A549 (cell line): ENCODE results near the gene RAD51B. TPM values are rescaled to one million over a fixed set of nuclear protein-coding genes. Genes with fewer than 3 reads are reported as not detected.

Source experiments
- ATAC-seq, 2 experiments: fragments of 200-7000 bp in 1 of 2; fragments of >200 bp in 1 of 2; cut with Nextera tagmentation in 1 of 2; cut with Tn5 transposase in 1 of 2; 3 replicates each; pipeline versions ENCODE4 v1.8.0 to v1.9.1; 2018 to 2020; ENCODE audit warnings: mild to moderate bottlenecking in 1 of 2, moderate library complexity in 1 of 2
- CTCF ChIA-PET: fragments of 300-600 bp; sonication (Branson Sonifier 250); formaldehyde crosslinking; extraction: SDS; loops from one replicate; lab custom pipeline; 2021; ENCODE audit warnings: antibody characterized with exemption, inconsistent platforms; lab: Yijun Ruan, JAX
- POLR2A ChIA-PET: fragments of 350-600 bp; formaldehyde crosslinking; extraction: SDS; loops from one replicate; lab custom pipeline; 2021; ENCODE audit warnings: antibody characterized with exemption, inconsistent platforms; lab: Yijun Ruan, JAX
- DNase-seq, 2 experiments: peaks; one replicate each; pipeline versions ENCODE4 v3.0.0 to v3.0.0-alpha.2; 2011 to 2016; ENCODE audit warnings: low read depth in 1 of 2, low spot score in 1 of 2
- FAIRE-seq: peaks from 2 replicates; lab custom pipeline; 2011; peaks lifted over from hg19 to GRCh38; lab: Jason Lieb, UNC
- H3K27ac ChIP-seq, 2 experiments: fragments of >200 bp; sonication (Bioruptor Twin); formaldehyde crosslinking; 3 replicates each; pipeline ENCODE4 v1.5.1; 2016 to 2017
- H3K4me1 ChIP-seq: fragments of >200 bp; sonication (Bioruptor Twin); formaldehyde crosslinking; 3 replicates; pipeline ENCODE4 v1.6.1; 2016
- H3K4me2 ChIP-seq: fragments of >200 bp; sonication (Bioruptor Twin); formaldehyde crosslinking; 3 replicates; pipeline ENCODE4 v1.6.1; 2016
- H3K4me3 ChIP-seq: fragments of >200 bp; sonication (Bioruptor Twin); formaldehyde crosslinking; 3 replicates; pipeline ENCODE4 v1.5.1; 2016
- H3K9me3 ChIP-seq: fragments of >200 bp; sonication (Bioruptor Twin); formaldehyde crosslinking; 3 replicates; pipeline ENCODE4 v1.6.1; 2016
- BHLHE40 ChIP-seq: IDR thresholded peaks from 2 replicates; pipeline ENCODE4 v1.6.1; 2012; ENCODE audit warnings: low read depth, low read length, inconsistent platforms
- CEBPB ChIP-seq, 2 experiments: fragments of >200 bp in 1 of 2; sonication (Bioruptor Twin) in 1 of 2; formaldehyde crosslinking in 1 of 2; IDR thresholded peaks; 2 replicates each; pipeline ENCODE4 v1.6.1; 2012 to 2016
- HMGXB4 ChIP-seq: fragments of 250-450 bp; sonication (Bioruptor Pico); IDR thresholded peaks from 2 replicates; pipeline ENCODE4 v1.5.0; 2021; ENCODE audit warnings: mild to moderate bottlenecking, moderate library complexity, borderline replicate concordance
- HOXB13 ChIP-seq: fragments of 250-450 bp; sonication (Bioruptor Pico); IDR thresholded peaks from 2 replicates; pipeline ENCODE4 v1.5.0; 2020; ENCODE audit warnings: low read depth, mild to moderate bottlenecking, moderate library complexity
- JUN ChIP-seq, 2 experiments: fragments of >200 bp; sonication (Bioruptor Twin); formaldehyde crosslinking; IDR thresholded peaks; 2 replicates in 1 of 2; 3 replicates in 1 of 2; pipeline ENCODE4 v1.6.1; 2016 to 2017
- NPAS2 ChIP-seq: fragments of 250-450 bp; sonication (Bioruptor Pico); IDR thresholded peaks from 2 replicates; pipeline ENCODE4 v1.8.0; 2022; ENCODE audit warnings: mild to moderate bottlenecking, moderate library complexity, borderline replicate concordance
- POLR2A ChIP-seq: IDR thresholded peaks from 2 replicates; pipeline ENCODE4 v1.6.1; 2012; ENCODE audit warnings: mild to moderate bottlenecking, low read length
- REST ChIP-seq: fragments of 200-600 bp; sonication (generic); IDR thresholded peaks from 2 replicates; pipeline ENCODE4 v1.6.1; 2016; ENCODE audit warnings: antibody characterized with exemption, mild to moderate bottlenecking, moderate library complexity
- SMC3 ChIP-seq: fragments of >200 bp; sonication (Bioruptor Twin); formaldehyde crosslinking; IDR thresholded peaks from 3 replicates; pipeline ENCODE4 v1.6.1; 2018; ENCODE audit warnings: inconsistent platforms
- ZFP36 ChIP-seq: fragments of 450-650 bp; IDR thresholded peaks from 2 replicates; pipeline ENCODE4 v1.6.1; 2014; ENCODE audit warnings: borderline replicate concordance; ENCODE audit not compliant: partially characterized antibody
- ZNF302 ChIP-seq: fragments of 250-450 bp; sonication (Bioruptor Pico); IDR thresholded peaks from 2 replicates; pipeline ENCODE4 v1.9.0; 2021; ENCODE audit warnings: inconsistent platforms, mild to moderate bottlenecking, moderate library complexity
- ZSCAN20 ChIP-seq: fragments of 250-450 bp; sonication (Bioruptor Pico); IDR thresholded peaks from 2 replicates; pipeline ENCODE4 v1.8.0; 2022; ENCODE audit warnings: mild to moderate bottlenecking, moderate library complexity
- WGBS: methylation state at CpG from one replicate; pipeline ENCODE4 v1.1.6; 2017; ENCODE audit errors: missing lambda C conversion rate; 5-methylcytosine and 5-hydroxymethylcytosine counted together
- polyA plus RNA-seq, 4 experiments: library from polyadenylated mRNA; depleted of rRNA in 3 of 4; stranded (reverse); fragments of >200 nt; fragmentation: RNase III in 1 of 4; extraction: RNeasy Plus Mini Kit Qiagen cat#74134 plus additional on column Dnase treatment in 1 of 4; gene quantifications; 2 replicates in 3 of 4; 3 replicates in 1 of 4; pipeline ENCODE4 v1.2.3, GENCODE V29; 2011 to 2017
- TF ChIP-seq, protein P1 (sequence below): fragments of >200 bp; sonication (Bioruptor Twin); formaldehyde crosslinking; IDR thresholded peaks from 2 replicates; pipeline ENCODE4 v1.6.1; 2016
- TF ChIP-seq, protein P2 (sequence below): IDR thresholded peaks from 2 replicates; pipeline ENCODE4 v1.6.1; 2012

RAD51B gene
- polyA plus RNA-seq, 2 of the 4 experiments (the other 2 are of a cell fraction), result 7.2 to 10.8 TPM

- 64% methylated on average over 7 of the region's 7 CpGs for WGBS
- Histone ChIP-seq H3K9me3 (peaks cover 7% of the 10 kb centered on the region; the same call in 2 of the 3 replicates), H3K4me3 (no peak overlapping the region), H3K4me1 (no peaks in the 10 kb centered on the region), H3K4me2 (no peak overlapping the region), H3K27ac (peak overlapping the region in 1 of 2 experiments; percentile 25; a peak in 1 of 6 replicates)
- DNase-seq, result no peak
- no peak for FAIRE-seq
- ChIA-PET CTCF (interaction anchor here (0.8 to 2.6 kb wide), 4 partner anchors 11 to 43 kb away, joined by 3 to 6 read pairs (median 4); no protein-coding TSS in a partner anchor), POLR2A (no interaction called here)
- ATAC-seq, result no peak
- TF ChIP-seq BHLHE40, result no peak
- no peak for TF ChIP-seq ZFP36
- TF ChIP-seq, protein P1, sequence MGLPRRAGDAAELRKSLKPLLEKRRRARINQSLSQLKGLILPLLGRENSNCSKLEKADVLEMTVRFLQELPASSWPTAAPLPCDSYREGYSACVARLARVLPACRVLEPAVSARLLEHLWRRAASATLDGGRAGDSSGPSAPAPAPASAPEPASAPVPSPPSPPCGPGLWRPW, result no peak
- no peak for TF ChIP-seq ZSCAN20
- no peak for TF ChIP-seq REST
- TF ChIP-seq NPAS2 (CRISPR knock-in tag), result no peak
- no peak for TF ChIP-seq ZNF302 (CRISPR knock-in tag)
- no peak for TF ChIP-seq POLR2A
- no peak for TF ChIP-seq CEBPB (IDR thresholded peaks at IDR 0.05)
These were observed 805.9 kb downstream of the RAD51B start for GRCh38 chr14:68625366-68626090.

GRCh38 chr14:68626386-68626785 is 806.8 kb downstream of the RAD51B start:
- ChIA-PET CTCF (interaction anchor here (0.6 to 1.0 kb wide), 2 partner anchors 42 to 749 kb away, joined by 3 to 4 read pairs; no protein-coding TSS in a partner anchor), POLR2A (no interaction called here)
- no peak for FAIRE-seq

More at GRCh38 chr14:68626386-68626785, 806.8 kb downstream of the RAD51B start:
- H3K4me3 ChIP-seq, result no peak overlapping the region
- H3K27ac ChIP-seq, result peak overlapping the region in 1 of 2 experiments; percentile 25; a peak in 2 of 6 replicates
- no peak for ATAC-seq
- TF ChIP-seq SMC3 (no peak), HOXB13 (no peak), HMGXB4 (CRISPR knock-in tag) (no peak), JUN (IDR thresholded peaks at IDR 0.05) (no peak)
- TF ChIP-seq, protein P2, sequence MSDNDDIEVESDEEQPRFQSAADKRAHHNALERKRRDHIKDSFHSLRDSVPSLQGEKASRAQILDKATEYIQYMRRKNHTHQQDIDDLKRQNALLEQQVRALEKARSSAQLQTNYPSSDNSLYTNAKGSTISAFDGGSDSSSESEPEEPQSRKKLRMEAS, result no peak
- peaks cover 4% of the 10 kb centered on the region; the same call in 1 of the 3 replicates for H3K9me3 ChIP-seq
- no peak for DNase-seq
- H3K4me1 ChIP-seq, result no peaks in the 10 kb centered on the region
- WGBS, result 71% methylated on average over 1 of the region's 1 CpG
- no peak overlapping the region for H3K4me2 ChIP-seq
